GM21381 (cell line): ENCODE results near the gene KDM6A.

Source experiments
- ATAC-seq: cut with Tn5 transposase; IDR thresholded peaks from one replicate; pipeline ENCODE4 v1.9.1; 2021; ENCODE audit warnings: mild to moderate bottlenecking, moderate library complexity; ENCODE audit not compliant: unreplicated experiment

The KDM6A gene

DNA sequence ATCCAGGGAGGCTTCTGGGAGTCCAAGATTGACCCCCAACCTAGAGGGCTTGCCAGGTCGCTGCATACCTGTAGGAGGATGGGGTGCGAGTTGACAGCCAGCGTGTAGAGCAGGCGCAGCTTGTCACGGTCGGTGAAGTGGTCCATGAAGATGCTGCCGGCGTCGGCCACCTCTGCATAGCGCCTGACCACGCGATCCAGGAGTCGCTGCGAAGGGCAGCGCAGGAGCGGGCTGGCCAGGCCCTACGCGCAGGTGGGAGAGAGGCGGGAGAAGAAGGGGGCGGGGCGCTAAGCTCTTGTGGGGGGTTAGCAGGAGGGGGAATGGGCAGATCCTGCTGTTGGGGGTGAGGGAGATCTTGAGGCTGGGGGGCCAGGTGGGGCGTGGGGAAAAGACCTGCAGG lies 284.7 kb downstream of the KDM6A start:
- no peak for ATAC-seq
